Uterus (tissue), 4 donors: ENCODE measurements around the gene PCLO. TPM values are rescaled to one million over a fixed set of nuclear protein-coding genes. Genes with fewer than 3 reads are reported as not detected.

ENCODE experiments used
- DNase-seq, 2 donors: peaks; one replicate each; pipeline ENCODE4 v3.0.0-alpha.2; 2019 to 2020
- H3K27ac ChIP-seq, 2 donors: fragments of 200-600 bp; sonication (generic); 1 replicate in 1 of 2; 2 replicates in 1 of 2; pipeline ENCODE4 v1.5.1; 2016 to 2018
- H3K27me3 ChIP-seq, 2 donors: fragments of 200-600 bp; sonication (generic); one replicate each; pipeline ENCODE4 v1.5.1; 2018 to 2019; ENCODE audit warnings: control low read depth in 1 of 2
- H3K36me3 ChIP-seq, 2 donors: fragments of 200-600 bp; sonication (generic); one replicate each; pipeline ENCODE4 v1.5.1; 2019; ENCODE audit warnings: control low read depth in 1 of 2
- H3K4me1 ChIP-seq, 2 donors: fragments of 200-600 bp; sonication (generic); one replicate each; pipeline ENCODE4 v1.5.1; 2018 to 2019; ENCODE audit warnings: control low read depth in 1 of 2
- H3K4me3 ChIP-seq, 2 donors: fragments of 200-600 bp; sonication (generic); 1 replicate in 1 of 2; 2 replicates in 1 of 2; pipeline ENCODE4 v1.5.1; 2018 to 2019; ENCODE audit warnings: mild to moderate bottlenecking in 1 of 2
- H3K9me3 ChIP-seq, 2 donors: fragments of 200-600 bp; sonication (generic); one replicate each; pipeline ENCODE4 v1.5.1; 2019; ENCODE audit warnings: control low read depth in 1 of 2
- CTCF ChIP-seq, 4 experiments: fragments of 200-600 bp in 2 of 4; fragments of 450-650 bp in 2 of 4; sonication (generic) in 2 of 4; IDR thresholded peaks; one replicate each; pipeline ENCODE4 v1.5.1; 2016 to 2019; ENCODE audit warnings: antibody characterized with exemption in 4 of 4, mild to moderate bottlenecking in 2 of 4, moderate library complexity in 1 of 4
- POLR2A ChIP-seq, 2 donors: fragments of 450-650 bp; IDR thresholded peaks; one replicate each; pipeline ENCODE4 v1.6.1; 2016; ENCODE audit warnings: antibody characterized with exemption in 2 of 2, mild to moderate bottlenecking in 1 of 2, moderate library complexity in 1 of 2
- intact Hi-C: fragments of 100-400 bp; cut with DNase I; formaldehyde crosslinking; loops from one replicate; pipeline ENCODE4 v1.15.1; 2023; ENCODE audit warnings: low total_unique reads
- total RNA-seq, 4 donors: library from RNA; depleted of rRNA in 3 of 4; stranded (reverse); fragments of >200 nt in 3 of 4; gene quantifications; one replicate each; pipeline versions ENCODE4 v1.1.0 to v1.2.4, GENCODE V29; 2014 to 2023
- donor health status: DM: yes; HTN: yes; CAD: no.

The PCLO gene
- total RNA-seq, 4 donors from 2014 or later = 0.26 to 4.4 (median 1.4) TPM

- Histone ChIP-seq H3K9me3 (no peaks in the 10 kb centered on the region), H3K36me3 (no peaks in the 10 kb centered on the region), H3K4me3 (no peak overlapping the region), H3K27ac (no peak overlapping the region), H3K4me1 (no peaks in the 10 kb centered on the region), H3K27me3 (no peaks in the 10 kb centered on the region)
- TF ChIP-seq CTCF (IDR thresholded peaks at IDR 0.05) = no peak
- no peak for TF ChIP-seq POLR2A (IDR thresholded peaks at IDR 0.05)
- intact Hi-C loops = no loop called here
- DNase-seq = no peak
Measured at GRCh38 chr7:82760831-82761230, 401.9 kb downstream of the PCLO start.

DNA sequence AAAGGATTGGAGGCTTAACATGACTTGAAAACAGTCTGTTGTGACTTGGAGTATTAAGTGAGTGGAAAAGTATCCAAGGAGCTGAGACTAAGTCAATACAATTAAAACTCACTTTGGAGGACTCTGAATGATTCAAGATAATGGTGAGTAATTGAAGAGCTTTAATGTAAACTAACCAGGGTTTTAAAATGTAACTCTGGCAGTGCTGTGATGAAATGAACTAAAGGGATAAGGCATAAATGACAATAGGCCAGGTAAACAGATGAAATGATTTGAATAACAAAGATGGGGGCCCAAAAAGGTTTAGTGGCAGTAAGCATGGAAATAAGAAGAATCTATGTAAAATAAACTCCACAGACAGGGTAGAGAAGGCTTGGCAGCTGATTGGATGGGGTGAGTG, 402.6 kb downstream of the PCLO start:
- no peaks in the 10 kb centered on the region for H3K4me1 ChIP-seq
- TF ChIP-seq POLR2A (IDR thresholded peaks at IDR 0.05) (no peak), CTCF (IDR thresholded peaks at IDR 0.05) (no peak)
- DNase-seq = no peak
- H3K4me3 ChIP-seq = no peak overlapping the region
- no peaks in the 10 kb centered on the region for H3K9me3 ChIP-seq
- no peaks in the 10 kb centered on the region for H3K27me3 ChIP-seq
- no peaks in the 10 kb centered on the region for H3K36me3 ChIP-seq
- no peak overlapping the region for H3K27ac ChIP-seq
- intact Hi-C loops = no loop called here

DNA sequence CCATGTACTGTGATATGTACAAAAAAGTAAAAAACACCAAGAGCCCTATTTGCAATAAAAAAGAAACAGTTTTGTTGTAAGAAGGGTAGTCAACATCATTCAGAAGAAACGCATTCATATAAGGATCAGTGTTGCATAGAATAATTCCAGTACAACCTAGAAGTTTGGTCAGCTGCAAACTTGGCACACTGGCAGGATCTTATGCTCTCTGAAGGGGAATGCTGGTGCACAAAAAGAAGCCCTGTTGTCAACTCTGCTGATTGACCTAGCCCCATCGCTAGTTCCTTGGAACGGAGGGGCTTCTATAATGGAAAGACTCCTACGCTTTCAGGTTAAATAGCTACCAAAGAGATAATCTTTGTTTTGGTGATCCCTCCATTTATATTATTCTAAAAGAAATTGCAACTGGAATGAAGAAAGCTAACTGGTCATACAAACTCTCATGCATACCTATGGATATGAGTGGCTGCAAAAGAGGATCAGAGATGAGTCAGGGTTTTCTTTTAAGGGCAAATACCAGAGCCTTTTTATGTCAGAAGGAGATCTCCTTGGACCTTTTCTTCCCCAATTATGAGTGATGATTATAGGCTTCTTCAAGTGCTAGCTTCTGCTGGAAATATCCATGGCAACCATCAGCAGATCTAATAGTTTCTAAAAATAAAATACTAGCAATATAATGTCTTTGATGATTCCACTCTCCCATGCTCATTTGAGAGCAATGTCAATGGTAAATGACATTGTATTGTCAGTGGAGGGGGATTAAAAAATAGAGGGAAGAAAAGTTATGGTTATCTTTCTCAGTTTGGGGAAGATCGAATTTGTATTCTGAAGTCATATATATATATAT, 406.8 kb downstream of the PCLO start:
- no peak for TF ChIP-seq POLR2A (IDR thresholded peaks at IDR 0.05)
- TF ChIP-seq CTCF (IDR thresholded peaks at IDR 0.05) = no peak
- Histone ChIP-seq H3K27me3 (no peaks in the 10 kb centered on the region), H3K9me3 (no peaks in the 10 kb centered on the region), H3K4me3 (no peak overlapping the region), H3K4me1 (no peaks in the 10 kb centered on the region), H3K27ac (no peak overlapping the region), H3K36me3 (no peaks in the 10 kb centered on the region)
- DNase-seq = no peak
- intact Hi-C loops = no loop called here

- intact Hi-C loops = no loop called here
- H3K36me3 ChIP-seq = no peaks in the 10 kb centered on the region
- TF ChIP-seq CTCF (IDR thresholded peaks at IDR 0.05) (no peak), POLR2A (IDR thresholded peaks at IDR 0.05) (no peak)
- H3K4me3 ChIP-seq = no peak overlapping the region
- H3K4me1 ChIP-seq = no peaks in the 10 kb centered on the region
- DNase-seq = no peak
- H3K27me3 ChIP-seq = no peaks in the 10 kb centered on the region
- no peaks in the 10 kb centered on the region for H3K9me3 ChIP-seq
- H3K27ac ChIP-seq = no peak overlapping the region
Measured at GRCh38 chr7:82750007-82750406, 412.7 kb downstream of the PCLO start.

DNA sequence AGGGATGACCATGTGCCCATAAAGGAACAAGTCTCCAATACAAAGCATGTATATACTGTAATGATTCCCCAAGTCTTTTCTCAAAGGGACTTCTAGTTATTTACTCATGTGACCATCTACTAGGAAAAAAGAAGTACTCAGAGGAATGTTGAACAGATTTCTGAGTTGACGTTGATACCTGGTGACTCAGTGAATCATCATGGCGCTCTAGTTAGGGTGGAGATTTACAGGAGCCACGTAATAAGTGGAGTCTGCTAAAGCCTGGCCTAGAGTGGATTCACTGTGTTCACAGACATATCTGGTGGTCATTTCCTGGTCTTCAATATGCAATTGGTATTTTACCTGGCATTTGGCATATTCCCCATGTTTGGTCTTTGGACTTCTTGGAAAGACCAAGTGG, 416.9 kb downstream of the PCLO start:
- intact Hi-C loops = no loop called here
- Histone ChIP-seq H3K9me3 (no peaks in the 10 kb centered on the region), H3K4me3 (no peak overlapping the region), H3K27me3 (no peaks in the 10 kb centered on the region), H3K4me1 (no peaks in the 10 kb centered on the region), H3K27ac (no peak overlapping the region), H3K36me3 (no peaks in the 10 kb centered on the region)
- TF ChIP-seq CTCF (IDR thresholded peaks at IDR 0.05) (no peak), POLR2A (IDR thresholded peaks at IDR 0.05) (no peak)
- DNase-seq = no peak
